SK-N-SH treated with all-trans-retinoic acid at 6 μM for 48 hours (cell line): Measurements from ENCODE around the gene DKK2.

Source experiments
- ATAC-seq: fragments of 200-7000 bp; cut with Tn5 transposase; 3 replicates; pipeline ENCODE4 v1.9.1; 2020; ENCODE audit warnings: mild to moderate bottlenecking, moderate library complexity
- ARNTL ChIP-seq: fragments of 450-650 bp; formaldehyde crosslinking; IDR thresholded peaks from 2 replicates; pipeline ENCODE4 v1.5.0; 2020; ENCODE audit warnings: low read depth, mild to moderate bottlenecking, moderate library complexity, borderline replicate concordance
- BACH2 ChIP-seq: fragments of 250-450 bp; sonication (Bioruptor Pico); IDR thresholded peaks from 2 replicates; pipeline ENCODE4 v1.9.0; 2021; ENCODE audit warnings: mild to moderate bottlenecking, borderline replicate concordance
- GLIS3 ChIP-seq: fragments of 250-450 bp; sonication (Bioruptor Pico); IDR thresholded peaks from 2 replicates; pipeline ENCODE4 v1.5.0; 2020; ENCODE audit warnings: mild to moderate bottlenecking, moderate library complexity
- ISL1 ChIP-seq: fragments of 250-450 bp; sonication (Bioruptor Pico); IDR thresholded peaks from 2 replicates; pipeline ENCODE4 v2.1.2; 2022; ENCODE audit warnings: mild to moderate bottlenecking, moderate library complexity
- PPARA ChIP-seq: fragments of 250-450 bp; sonication (Bioruptor Pico); IDR thresholded peaks from 2 replicates; pipeline ENCODE4 v1.5.0; 2020; ENCODE audit warnings: mild to moderate bottlenecking, borderline replicate concordance
- RARB ChIP-seq: fragments of 250-450 bp; sonication (Bioruptor Pico); IDR thresholded peaks from 2 replicates; pipeline ENCODE4 v1.8.0; 2021; ENCODE audit warnings: mild to moderate bottlenecking, moderate library complexity
- TCF4 ChIP-seq: fragments of 250-450 bp; sonication (Bioruptor Pico); IDR thresholded peaks from 2 replicates; pipeline ENCODE4 v1.8.0; 2021; ENCODE audit warnings: mild to moderate bottlenecking, moderate library complexity, borderline replicate concordance
- TOX ChIP-seq: fragments of 250-450 bp; sonication (Bioruptor Pico); IDR thresholded peaks from 2 replicates; pipeline ENCODE4 v1.8.0; 2021; ENCODE audit warnings: mild to moderate bottlenecking, moderate library complexity, borderline replicate concordance
- ZC3H10 ChIP-seq: fragments of 250-450 bp; sonication (Bioruptor Pico); IDR thresholded peaks from 2 replicates; pipeline ENCODE4 v1.5.1; 2021; ENCODE audit warnings: mild to moderate bottlenecking, moderate library complexity
- ZFP3 ChIP-seq: fragments of 250-450 bp; sonication (Bioruptor Pico); IDR thresholded peaks from 2 replicates; pipeline ENCODE4 v1.5.0; 2020; ENCODE audit warnings: mild to moderate bottlenecking, moderate library complexity
- ZFP30 ChIP-seq: fragments of 450-650 bp; formaldehyde crosslinking; IDR thresholded peaks from 2 replicates; pipeline ENCODE4 v1.5.0; 2022; ENCODE audit warnings: mild to moderate bottlenecking, moderate library complexity
- ZNF565 ChIP-seq: fragments of 450-650 bp; formaldehyde crosslinking; conservative IDR thresholded peaks from 2 replicates; pipeline ENCODE4 v1.5.0; 2020; ENCODE audit warnings: low read depth, mild to moderate bottlenecking, moderate library complexity
- ZNF70 ChIP-seq: fragments of 450-650 bp; formaldehyde crosslinking; IDR thresholded peaks from 2 replicates; pipeline ENCODE4 v1.5.0; 2020; ENCODE audit warnings: mild to moderate bottlenecking, moderate library complexity
- ZNF8 ChIP-seq: fragments of 450-650 bp; formaldehyde crosslinking; IDR thresholded peaks from 2 replicates; pipeline ENCODE4 v1.5.0; 2020; ENCODE audit warnings: mild to moderate bottlenecking, moderate library complexity
- TF ChIP-seq, protein P1 (sequence below): fragments of 250-450 bp; sonication (Bioruptor Pico); IDR thresholded peaks from 2 replicates; pipeline ENCODE4 v1.5.0; 2020; ENCODE audit warnings: mild to moderate bottlenecking, moderate library complexity
- TF ChIP-seq, protein P2 (sequence below): fragments of 250-450 bp; sonication (Bioruptor Pico); IDR thresholded peaks from 2 replicates; pipeline ENCODE4 v1.8.0; 2021; ENCODE audit warnings: low read depth, mild to moderate bottlenecking, moderate library complexity, borderline replicate concordance
- TF ChIP-seq, protein P3 (sequence below): fragments of 250-450 bp; sonication (Bioruptor Pico); IDR thresholded peaks from 2 replicates; pipeline ENCODE4 v1.5.1; 2020; ENCODE audit warnings: low read depth, mild to moderate bottlenecking, moderate library complexity
- TF ChIP-seq, protein P4 (sequence below): fragments of 250-450 bp; sonication (Bioruptor Pico); IDR thresholded peaks from 2 replicates; pipeline ENCODE4 v1.5.1; 2021; ENCODE audit warnings: mild to moderate bottlenecking, moderate library complexity

DKK2 gene

DNA sequence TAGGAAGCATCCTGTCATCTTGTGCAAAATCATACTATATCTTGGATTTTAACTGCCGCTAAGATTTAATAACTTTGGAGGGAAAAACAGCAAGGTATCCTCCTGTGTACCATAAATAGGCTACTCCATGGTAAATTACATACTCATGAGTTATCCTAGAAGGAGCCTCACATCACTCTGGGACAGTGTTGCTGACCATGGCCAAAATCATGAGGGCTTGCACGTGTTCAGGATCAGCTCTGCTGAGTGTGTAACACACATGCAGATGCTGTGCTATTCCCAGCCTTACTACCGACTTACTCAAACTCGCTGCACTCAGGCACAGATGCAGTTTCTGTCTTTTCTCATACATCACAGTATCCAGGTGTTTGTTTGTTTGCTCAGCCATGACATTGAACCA lies 56.6 kb downstream of the DKK2 start:
- no peak for ATAC-seq

DNA sequence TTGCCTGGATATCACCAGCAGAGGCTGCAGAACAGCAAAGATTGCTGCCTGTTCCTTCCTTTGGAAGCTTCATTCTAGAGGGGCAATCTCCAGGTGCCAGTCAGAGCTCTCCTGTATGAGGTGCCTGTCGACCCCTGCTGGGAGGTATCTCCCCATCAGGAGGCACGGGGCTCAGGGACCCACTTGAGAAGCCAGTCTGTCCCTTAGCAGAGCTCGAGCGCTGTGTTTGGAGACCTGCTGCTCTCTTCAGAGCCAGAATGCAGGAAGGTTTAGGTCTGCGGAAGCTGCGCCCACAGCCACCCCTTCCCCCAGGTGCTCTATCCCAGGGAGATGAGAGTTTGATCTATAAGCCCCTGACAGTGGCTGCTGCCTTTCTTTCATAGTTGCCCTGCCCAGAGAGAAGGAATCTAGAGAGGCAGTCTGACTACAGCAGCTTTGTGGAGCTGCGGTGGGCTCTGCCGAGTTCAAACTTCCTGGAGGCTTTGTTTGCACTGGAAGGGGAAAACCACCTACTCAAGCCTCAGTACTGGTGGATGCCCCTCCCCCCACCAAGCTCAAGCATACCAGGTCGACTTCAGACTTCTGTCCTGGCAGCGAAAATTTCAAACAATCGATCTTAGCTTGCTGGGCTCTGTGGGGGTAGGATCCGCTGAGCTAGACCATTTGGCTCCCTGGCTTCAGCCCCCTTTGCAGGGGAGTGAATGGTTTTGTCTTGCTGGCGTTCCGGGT lies 57.9 kb downstream of the DKK2 start:
- ATAC-seq = no peak
- TF ChIP-seq ZC3H10 (CRISPR knock-in tag) = no peak
- no peak for TF ChIP-seq GLIS3 (CRISPR knock-in tag)
- TF ChIP-seq ISL1 (CRISPR knock-in tag) = no peak
- TF ChIP-seq ZNF8 (CRISPR knock-in tag) = no peak
- no peak for TF ChIP-seq TOX (CRISPR knock-in tag)
- TF ChIP-seq ZNF70 = no peak
- TF ChIP-seq, protein P1, sequence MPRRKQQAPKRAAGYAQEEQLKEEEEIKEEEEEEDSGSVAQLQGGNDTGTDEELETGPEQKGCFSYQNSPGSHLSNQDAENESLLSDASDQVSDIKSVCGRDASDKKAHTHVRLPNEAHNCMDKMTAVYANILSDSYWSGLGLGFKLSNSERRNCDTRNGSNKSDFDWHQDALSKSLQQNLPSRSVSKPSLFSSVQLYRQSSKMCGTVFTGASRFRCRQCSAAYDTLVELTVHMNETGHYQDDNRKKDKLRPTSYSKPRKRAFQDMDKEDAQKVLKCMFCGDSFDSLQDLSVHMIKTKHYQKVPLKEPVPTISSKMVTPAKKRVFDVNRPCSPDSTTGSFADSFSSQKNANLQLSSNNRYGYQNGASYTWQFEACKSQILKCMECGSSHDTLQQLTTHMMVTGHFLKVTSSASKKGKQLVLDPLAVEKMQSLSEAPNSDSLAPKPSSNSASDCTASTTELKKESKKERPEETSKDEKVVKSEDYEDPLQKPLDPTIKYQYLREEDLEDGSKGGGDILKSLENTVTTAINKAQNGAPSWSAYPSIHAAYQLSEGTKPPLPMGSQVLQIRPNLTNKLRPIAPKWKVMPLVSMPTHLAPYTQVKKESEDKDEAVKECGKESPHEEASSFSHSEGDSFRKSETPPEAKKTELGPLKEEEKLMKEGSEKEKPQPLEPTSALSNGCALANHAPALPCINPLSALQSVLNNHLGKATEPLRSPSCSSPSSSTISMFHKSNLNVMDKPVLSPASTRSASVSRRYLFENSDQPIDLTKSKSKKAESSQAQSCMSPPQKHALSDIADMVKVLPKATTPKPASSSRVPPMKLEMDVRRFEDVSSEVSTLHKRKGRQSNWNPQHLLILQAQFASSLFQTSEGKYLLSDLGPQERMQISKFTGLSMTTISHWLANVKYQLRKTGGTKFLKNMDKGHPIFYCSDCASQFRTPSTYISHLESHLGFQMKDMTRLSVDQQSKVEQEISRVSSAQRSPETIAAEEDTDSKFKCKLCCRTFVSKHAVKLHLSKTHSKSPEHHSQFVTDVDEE = no peak
- TF ChIP-seq, protein P2, sequence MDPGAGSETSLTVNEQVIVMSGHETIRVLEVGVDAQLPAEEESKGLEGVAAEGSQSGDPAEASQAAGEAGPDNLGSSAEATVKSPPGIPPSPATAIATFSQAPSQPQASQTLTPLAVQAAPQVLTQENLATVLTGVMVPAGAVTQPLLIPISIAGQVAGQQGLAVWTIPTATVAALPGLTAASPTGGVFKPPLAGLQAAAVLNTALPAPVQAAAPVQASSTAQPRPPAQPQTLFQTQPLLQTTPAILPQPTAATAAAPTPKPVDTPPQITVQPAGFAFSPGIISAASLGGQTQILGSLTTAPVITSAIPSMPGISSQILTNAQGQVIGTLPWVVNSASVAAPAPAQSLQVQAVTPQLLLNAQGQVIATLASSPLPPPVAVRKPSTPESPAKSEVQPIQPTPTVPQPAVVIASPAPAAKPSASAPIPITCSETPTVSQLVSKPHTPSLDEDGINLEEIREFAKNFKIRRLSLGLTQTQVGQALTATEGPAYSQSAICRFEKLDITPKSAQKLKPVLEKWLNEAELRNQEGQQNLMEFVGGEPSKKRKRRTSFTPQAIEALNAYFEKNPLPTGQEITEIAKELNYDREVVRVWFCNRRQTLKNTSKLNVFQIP (CRISPR knock-in tag) = no peak
- no peak for TF ChIP-seq ZFP3

More for the DNA sequence above, 56.6 kb downstream of the DKK2 start:
- TF ChIP-seq, protein P3, sequence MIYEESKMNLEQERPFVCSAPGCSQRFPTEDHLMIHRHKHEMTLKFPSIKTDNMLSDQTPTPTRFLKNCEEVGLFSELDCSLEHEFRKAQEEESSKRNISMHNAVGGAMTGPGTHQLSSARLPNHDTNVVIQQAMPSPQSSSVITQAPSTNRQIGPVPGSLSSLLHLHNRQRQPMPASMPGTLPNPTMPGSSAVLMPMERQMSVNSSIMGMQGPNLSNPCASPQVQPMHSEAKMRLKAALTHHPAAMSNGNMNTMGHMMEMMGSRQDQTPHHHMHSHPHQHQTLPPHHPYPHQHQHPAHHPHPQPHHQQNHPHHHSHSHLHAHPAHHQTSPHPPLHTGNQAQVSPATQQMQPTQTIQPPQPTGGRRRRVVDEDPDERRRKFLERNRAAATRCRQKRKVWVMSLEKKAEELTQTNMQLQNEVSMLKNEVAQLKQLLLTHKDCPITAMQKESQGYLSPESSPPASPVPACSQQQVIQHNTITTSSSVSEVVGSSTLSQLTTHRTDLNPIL = no peak
- TF ChIP-seq, protein P4, sequence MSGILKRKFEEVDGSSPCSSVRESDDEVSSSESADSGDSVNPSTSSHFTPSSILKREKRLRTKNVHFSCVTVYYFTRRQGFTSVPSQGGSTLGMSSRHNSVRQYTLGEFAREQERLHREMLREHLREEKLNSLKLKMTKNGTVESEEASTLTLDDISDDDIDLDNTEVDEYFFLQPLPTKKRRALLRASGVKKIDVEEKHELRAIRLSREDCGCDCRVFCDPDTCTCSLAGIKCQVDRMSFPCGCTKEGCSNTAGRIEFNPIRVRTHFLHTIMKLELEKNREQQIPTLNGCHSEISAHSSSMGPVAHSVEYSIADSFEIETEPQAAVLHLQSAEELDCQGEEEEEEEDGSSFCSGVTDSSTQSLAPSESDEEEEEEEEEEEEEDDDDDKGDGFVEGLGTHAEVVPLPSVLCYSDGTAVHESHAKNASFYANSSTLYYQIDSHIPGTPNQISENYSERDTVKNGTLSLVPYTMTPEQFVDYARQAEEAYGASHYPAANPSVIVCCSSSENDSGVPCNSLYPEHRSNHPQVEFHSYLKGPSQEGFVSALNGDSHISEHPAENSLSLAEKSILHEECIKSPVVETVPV (CRISPR knock-in tag) = no peak
- no peak for TF ChIP-seq TCF4 (CRISPR knock-in tag)
- no peak for TF ChIP-seq ZFP3
- no peak for TF ChIP-seq ARNTL (CRISPR knock-in tag)
- no peak for TF ChIP-seq ZNF70
- TF ChIP-seq ZC3H10 (CRISPR knock-in tag) = no peak
- no peak for TF ChIP-seq BACH2 (CRISPR knock-in tag)
- no peak for TF ChIP-seq ZNF8 (CRISPR knock-in tag)
- TF ChIP-seq TOX (CRISPR knock-in tag) = no peak
- no peak for TF ChIP-seq RARB
- TF ChIP-seq, protein P2 (CRISPR knock-in tag) = no peak

DNA sequence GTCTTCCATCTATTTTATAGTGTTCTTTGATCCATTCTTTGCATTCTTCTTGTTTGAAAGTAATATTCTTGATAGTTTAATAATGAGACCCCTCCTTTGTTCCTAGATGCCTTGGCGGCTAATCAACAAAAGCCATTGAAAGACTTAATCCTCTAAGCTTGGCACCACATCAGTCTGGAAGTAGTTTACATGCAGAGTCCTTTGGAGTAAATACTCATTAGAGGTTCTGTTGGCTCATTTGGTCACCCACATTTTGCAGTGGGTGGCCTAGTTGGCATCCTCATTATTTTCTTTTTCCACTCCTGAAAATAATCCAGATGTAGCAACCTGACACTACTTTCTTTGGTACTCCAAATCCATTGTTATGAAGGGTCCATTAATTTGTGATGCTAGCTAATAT lies 64.5 kb downstream of the DKK2 start:
- TF ChIP-seq ZFP3 = no peak
- TF ChIP-seq TCF4 (CRISPR knock-in tag) = no peak
- no peak for TF ChIP-seq BACH2 (CRISPR knock-in tag)
- no peak for TF ChIP-seq ZNF565 (CRISPR knock-in tag)
- TF ChIP-seq PPARA (CRISPR knock-in tag) = no peak
- TF ChIP-seq, all 23 proteins: peak for 0
- no peak for ATAC-seq

DNA sequence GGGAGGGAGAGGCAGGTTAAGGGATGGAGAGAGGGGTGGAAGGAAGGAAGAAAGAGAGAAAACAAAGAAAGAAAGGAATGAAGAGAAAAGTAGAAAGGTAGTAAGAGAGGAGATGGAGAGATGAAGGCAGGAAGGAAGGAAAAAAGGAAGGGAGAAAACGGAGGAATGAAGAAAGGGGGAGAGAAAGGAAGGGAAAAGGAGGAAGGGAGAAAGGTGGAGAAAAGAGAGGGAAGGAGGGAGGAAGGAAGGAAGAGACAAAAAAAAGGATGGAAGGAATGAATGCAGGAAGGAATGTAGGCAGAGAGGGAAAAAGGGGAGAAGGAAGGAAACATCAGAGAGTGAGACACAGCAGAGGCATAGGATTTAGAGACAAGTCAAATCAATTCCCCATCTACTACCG lies 68.2 kb downstream of the DKK2 start:
- no peak for ATAC-seq
- TF ChIP-seq ARNTL (CRISPR knock-in tag) (no peak), ZFP3 (no peak), GLIS3 (CRISPR knock-in tag) (no peak), ZFP30 (CRISPR knock-in tag) (no peak), BACH2 (CRISPR knock-in tag) (no peak), ZC3H10 (CRISPR knock-in tag) (no peak), ISL1 (CRISPR knock-in tag) (no peak)
- TF ChIP-seq, protein P4 (CRISPR knock-in tag) = no peak
- TF ChIP-seq, protein P3 = no peak
- TF ChIP-seq, all 23 proteins: peak for 0
